ENCODE results near the gene TRPM5. TPM values are rescaled to one million over a fixed set of nuclear protein-coding genes. Genes with fewer than 3 reads are reported as not detected.

Gene TRPM5
- polyA plus RNA-seq, 1 donor (not counting 4 experiments of a cell fraction or from before 2014, with no cell fraction given), result not detected

- Histone ChIP-seq H2AFZ (ENCODE audit: control insufficient read depth, low read length) (no peak overlapping the region), H3K9me3 (ENCODE audit: control insufficient read depth, low read depth, low read length) (no peaks in the 10 kb centered on the region), H3K27ac (ENCODE audit: control insufficient read depth, insufficient read depth, low read length) (no peak overlapping the region), H3K9ac (ENCODE audit: control insufficient read depth, extremely low read depth, insufficient read depth, low read length) (no peak overlapping the region), H3K36me3 (ENCODE audit: control insufficient read depth in 2 of 2, extremely low read depth in 1 of 2, insufficient read depth in 2 of 2, low read length in 2 of 2) (no peaks in the 10 kb centered on the region), H4K20me1 (ENCODE audit: control insufficient read depth, extremely low read depth, insufficient read depth, low read length) (no peaks in the 10 kb centered on the region), H3K4me2 (ENCODE audit: control insufficient read depth, extremely low read depth, insufficient read depth, low read depth, low read length) (no peak overlapping the region), H3K9me1 (ENCODE audit: control insufficient read depth, extremely low read depth, insufficient read depth, low read length) (no peaks in the 10 kb centered on the region), H3K27me3 (ENCODE audit: control insufficient read depth, extremely low read depth, insufficient read depth, low read length) (no peaks in the 10 kb centered on the region), H3K4me3 (ENCODE audit: control insufficient read depth in 2 of 3, extremely low read depth in 1 of 3, insufficient read depth in 2 of 3, low read depth in 1 of 3, low read length in 3 of 3) (no peak overlapping the region), H3K79me2 (ENCODE audit: control insufficient read depth, insufficient read depth, low read length) (no peaks in the 10 kb centered on the region), H3K4me1 (ENCODE audit: control insufficient read depth, extremely low read depth, insufficient read depth, low read length) (no peaks in the 10 kb centered on the region)
- FAIRE-seq (no peak), DNase-seq (ENCODE audit: low read depth, low spot score) (no peak)
- dilution Hi-C loops (cut with MboI; ENCODE audit: extremely low pct_ligation_motif_present, low sequenced_read_pairs), result no loop called here
- TF ChIP-seq, protein P1, sequence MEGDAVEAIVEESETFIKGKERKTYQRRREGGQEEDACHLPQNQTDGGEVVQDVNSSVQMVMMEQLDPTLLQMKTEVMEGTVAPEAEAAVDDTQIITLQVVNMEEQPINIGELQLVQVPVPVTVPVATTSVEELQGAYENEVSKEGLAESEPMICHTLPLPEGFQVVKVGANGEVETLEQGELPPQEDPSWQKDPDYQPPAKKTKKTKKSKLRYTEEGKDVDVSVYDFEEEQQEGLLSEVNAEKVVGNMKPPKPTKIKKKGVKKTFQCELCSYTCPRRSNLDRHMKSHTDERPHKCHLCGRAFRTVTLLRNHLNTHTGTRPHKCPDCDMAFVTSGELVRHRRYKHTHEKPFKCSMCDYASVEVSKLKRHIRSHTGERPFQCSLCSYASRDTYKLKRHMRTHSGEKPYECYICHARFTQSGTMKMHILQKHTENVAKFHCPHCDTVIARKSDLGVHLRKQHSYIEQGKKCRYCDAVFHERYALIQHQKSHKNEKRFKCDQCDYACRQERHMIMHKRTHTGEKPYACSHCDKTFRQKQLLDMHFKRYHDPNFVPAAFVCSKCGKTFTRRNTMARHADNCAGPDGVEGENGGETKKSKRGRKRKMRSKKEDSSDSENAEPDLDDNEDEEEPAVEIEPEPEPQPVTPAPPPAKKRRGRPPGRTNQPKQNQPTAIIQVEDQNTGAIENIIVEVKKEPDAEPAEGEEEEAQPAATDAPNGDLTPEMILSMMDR (optimal IDR thresholded peaks at IDR 0.05 in 1 of 3, IDR thresholded peaks at IDR 0.05 in 1 of 3, conservative IDR thresholded peaks at IDR 0.05 in 1 of 3; ENCODE audit: extremely low read depth in 1 of 3, insufficient read depth in 2 of 3, low read length in 3 of 3), result no peak
- TF ChIP-seq EZH2 (IDR thresholded peaks at IDR 0.05; ENCODE audit: low read length), result no peak
These were observed 8.9 kb downstream of the TRPM5 start for GRCh38 chr11:2435288-2436012.

DNA sequence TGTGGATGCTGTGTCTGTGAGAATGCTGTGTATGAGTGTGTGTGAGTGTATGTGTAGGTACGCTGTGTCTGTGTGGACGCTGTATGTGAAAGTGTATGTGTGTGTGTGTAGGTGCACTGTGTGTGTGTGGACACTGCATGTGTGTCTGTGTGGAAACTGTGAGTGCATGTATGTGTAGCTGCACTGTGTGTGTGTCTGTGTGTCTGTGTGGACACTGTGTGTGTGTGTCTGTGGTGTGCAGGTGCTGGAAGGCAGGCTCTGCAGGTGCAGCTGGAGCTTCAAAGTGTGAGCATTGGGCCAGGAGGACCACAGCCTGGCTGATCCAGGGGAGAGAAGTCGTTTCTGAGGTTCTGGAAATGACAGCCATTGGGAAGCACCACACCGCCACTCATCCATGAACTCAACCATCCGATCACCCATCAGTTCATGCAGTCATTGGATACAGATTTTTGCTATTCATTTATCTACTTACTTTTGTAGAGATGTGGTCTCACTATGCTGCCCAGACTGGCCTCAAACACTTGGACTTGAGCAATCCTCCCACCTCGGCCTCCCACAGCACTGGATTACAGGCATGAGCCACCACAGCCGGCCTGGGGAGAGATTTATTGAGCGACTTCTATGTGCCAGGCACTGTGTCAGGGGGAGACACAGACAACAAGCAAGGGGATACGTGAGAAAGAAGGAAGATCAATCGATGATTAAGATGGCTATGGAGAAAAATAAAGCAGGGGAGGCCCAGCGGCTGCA is 9.6 kb downstream of the TRPM5 start:
- dilution Hi-C loops (cut with MboI; ENCODE audit: extremely low pct_ligation_motif_present, low sequenced_read_pairs), result no loop called here
- Histone ChIP-seq H3K9ac (ENCODE audit: control insufficient read depth, extremely low read depth, insufficient read depth, low read length) (no peak overlapping the region), H3K79me2 (ENCODE audit: control insufficient read depth, insufficient read depth, low read length) (no peaks in the 10 kb centered on the region), H3K36me3 (ENCODE audit: control insufficient read depth in 2 of 2, extremely low read depth in 1 of 2, insufficient read depth in 2 of 2, low read length in 2 of 2) (no peaks in the 10 kb centered on the region), H3K4me2 (ENCODE audit: control insufficient read depth, extremely low read depth, insufficient read depth, low read depth, low read length) (no peak overlapping the region), H4K20me1 (ENCODE audit: control insufficient read depth, extremely low read depth, insufficient read depth, low read length) (no peaks in the 10 kb centered on the region), H3K4me1 (ENCODE audit: control insufficient read depth, extremely low read depth, insufficient read depth, low read length) (no peaks in the 10 kb centered on the region), H3K9me3 (ENCODE audit: control insufficient read depth, low read depth, low read length) (no peaks in the 10 kb centered on the region), H3K9me1 (ENCODE audit: control insufficient read depth, extremely low read depth, insufficient read depth, low read length) (no peaks in the 10 kb centered on the region), H3K27me3 (ENCODE audit: control insufficient read depth, extremely low read depth, insufficient read depth, low read length) (no peaks in the 10 kb centered on the region), H3K27ac (ENCODE audit: control insufficient read depth, insufficient read depth, low read length) (no peak overlapping the region), H3K4me3 (ENCODE audit: control insufficient read depth in 2 of 3, extremely low read depth in 1 of 3, insufficient read depth in 2 of 3, low read depth in 1 of 3, low read length in 3 of 3) (no peak overlapping the region), H2AFZ (ENCODE audit: control insufficient read depth, low read length) (no peak overlapping the region)
- FAIRE-seq, result no peak
- TF ChIP-seq EZH2 (IDR thresholded peaks at IDR 0.05; ENCODE audit: low read length), result no peak
- TF ChIP-seq, protein P1 (optimal IDR thresholded peaks at IDR 0.05 in 1 of 3, IDR thresholded peaks at IDR 0.05 in 1 of 3, conservative IDR thresholded peaks at IDR 0.05 in 1 of 3; ENCODE audit: extremely low read depth in 1 of 3, insufficient read depth in 2 of 3, low read length in 3 of 3), result no peak
- no peak for DNase-seq (ENCODE audit: low read depth, low spot score)
